Suprapubic skin (tissue), 3 donors: ENCODE measurements around the gene RAB3A.

Experiments
- EP300 ChIP-seq: sonication (generic); formaldehyde crosslinking; IDR thresholded peaks from one replicate; pipeline ENCODE4 v1.6.1; 2017; ENCODE audit warnings: antibody characterized with exemption
- POLR2A ChIP-seq, 2 donors: fragments of 450-650 bp; IDR thresholded peaks; one replicate each; pipeline ENCODE4 v1.6.1; 2017; ENCODE audit warnings: antibody characterized with exemption in 2 of 2, mild to moderate bottlenecking in 2 of 2, moderate library complexity in 2 of 2
- TF ChIP-seq, protein P1 (sequence below), 2 donors: fragments of 200-600 bp in 1 of 2; fragments of 450-650 bp in 1 of 2; sonication (generic) in 1 of 2; IDR thresholded peaks; one replicate each; pipeline ENCODE4 v1.5.1; 2016 to 2019; ENCODE audit warnings: antibody characterized with exemption in 2 of 2, mild to moderate bottlenecking in 1 of 2, moderate library complexity in 1 of 2

DNA sequence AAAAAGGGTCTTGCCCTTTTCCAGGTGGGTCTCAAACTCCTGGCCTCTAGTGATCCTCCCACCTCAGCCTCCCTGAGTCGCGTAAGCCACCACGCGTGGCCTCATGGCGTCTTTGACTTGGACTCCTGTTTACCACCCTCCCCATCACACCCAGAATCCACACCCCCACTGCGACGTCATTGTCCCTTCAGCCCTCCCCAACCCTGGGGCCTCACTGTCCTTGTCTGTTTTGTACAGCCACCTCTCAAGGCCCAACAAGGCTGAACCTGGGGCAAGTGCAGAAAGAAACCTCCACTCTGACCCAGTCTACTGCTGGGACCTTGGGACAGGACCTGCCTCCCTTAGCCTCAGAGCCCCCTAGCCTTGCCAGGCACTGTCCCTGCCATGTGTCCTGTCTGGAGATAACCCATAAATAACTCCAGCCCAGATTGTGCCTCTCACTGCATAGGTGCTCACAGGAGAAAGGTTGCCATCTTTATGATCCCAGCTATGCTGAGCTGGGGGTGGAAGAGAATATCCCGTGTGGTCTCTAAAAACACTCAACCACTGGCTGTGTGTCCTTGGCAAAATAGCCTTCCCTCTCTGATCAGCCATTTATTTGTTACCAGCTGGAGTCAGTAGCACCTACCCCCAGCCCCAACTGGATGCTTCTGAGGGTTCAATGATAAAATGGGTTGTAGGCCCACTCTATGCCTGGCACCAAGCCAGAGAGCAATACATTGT is 32.1 kb downstream of the RAB3A start:
- TF ChIP-seq, protein P1, sequence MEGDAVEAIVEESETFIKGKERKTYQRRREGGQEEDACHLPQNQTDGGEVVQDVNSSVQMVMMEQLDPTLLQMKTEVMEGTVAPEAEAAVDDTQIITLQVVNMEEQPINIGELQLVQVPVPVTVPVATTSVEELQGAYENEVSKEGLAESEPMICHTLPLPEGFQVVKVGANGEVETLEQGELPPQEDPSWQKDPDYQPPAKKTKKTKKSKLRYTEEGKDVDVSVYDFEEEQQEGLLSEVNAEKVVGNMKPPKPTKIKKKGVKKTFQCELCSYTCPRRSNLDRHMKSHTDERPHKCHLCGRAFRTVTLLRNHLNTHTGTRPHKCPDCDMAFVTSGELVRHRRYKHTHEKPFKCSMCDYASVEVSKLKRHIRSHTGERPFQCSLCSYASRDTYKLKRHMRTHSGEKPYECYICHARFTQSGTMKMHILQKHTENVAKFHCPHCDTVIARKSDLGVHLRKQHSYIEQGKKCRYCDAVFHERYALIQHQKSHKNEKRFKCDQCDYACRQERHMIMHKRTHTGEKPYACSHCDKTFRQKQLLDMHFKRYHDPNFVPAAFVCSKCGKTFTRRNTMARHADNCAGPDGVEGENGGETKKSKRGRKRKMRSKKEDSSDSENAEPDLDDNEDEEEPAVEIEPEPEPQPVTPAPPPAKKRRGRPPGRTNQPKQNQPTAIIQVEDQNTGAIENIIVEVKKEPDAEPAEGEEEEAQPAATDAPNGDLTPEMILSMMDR (IDR thresholded peaks at IDR 0.05): no peak
- TF ChIP-seq EP300 (no peak), POLR2A (IDR thresholded peaks at IDR 0.05) (no peak)
